ENCODE data around the gene PTPRR. TPM values are rescaled to one million over a fixed set of nuclear protein-coding genes. Genes with fewer than 3 reads are reported as not detected.
"Not testable (repeated sequence)": the region's sequence is repeated elsewhere in the genome, so short reads cannot be mapped to it uniquely, and the experiment has no call there.

The PTPRR gene
- total RNA-seq, 1 experiment from 2014 or later, result 0.59 TPM

DNA sequence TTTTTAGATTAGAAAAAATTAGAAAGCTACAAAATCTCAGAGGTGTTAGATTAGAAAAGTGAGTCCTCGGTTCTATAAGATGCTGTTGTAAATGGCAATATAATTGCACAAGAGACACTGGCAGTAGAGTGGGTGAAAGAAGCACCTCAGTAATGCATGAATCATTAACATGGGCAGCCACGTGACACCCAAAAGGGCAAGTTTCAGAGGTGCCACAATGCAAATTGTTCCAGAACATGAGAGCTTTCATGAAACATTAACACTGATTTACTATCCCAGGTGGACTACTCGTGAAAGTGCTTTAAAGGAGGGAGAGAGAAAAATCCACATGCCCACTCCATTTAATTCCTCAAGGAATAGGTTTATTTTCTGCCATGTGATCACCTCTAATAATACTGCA lies 108.4 kb downstream of the PTPRR start:
- H3K27me3 ChIP-seq (ENCODE audit: control insufficient read depth, insufficient read depth, low read length), result no peaks in the 10 kb centered on the region
- H3K4me3 ChIP-seq (ENCODE audit: insufficient read depth, low read depth, low read length), result no peak overlapping the region
- DNase-seq, result no peak
- H3K36me3 ChIP-seq (replicated peaks; ENCODE audit: control insufficient read depth, insufficient read depth, low read length), result no peaks in the 10 kb centered on the region

DNA sequence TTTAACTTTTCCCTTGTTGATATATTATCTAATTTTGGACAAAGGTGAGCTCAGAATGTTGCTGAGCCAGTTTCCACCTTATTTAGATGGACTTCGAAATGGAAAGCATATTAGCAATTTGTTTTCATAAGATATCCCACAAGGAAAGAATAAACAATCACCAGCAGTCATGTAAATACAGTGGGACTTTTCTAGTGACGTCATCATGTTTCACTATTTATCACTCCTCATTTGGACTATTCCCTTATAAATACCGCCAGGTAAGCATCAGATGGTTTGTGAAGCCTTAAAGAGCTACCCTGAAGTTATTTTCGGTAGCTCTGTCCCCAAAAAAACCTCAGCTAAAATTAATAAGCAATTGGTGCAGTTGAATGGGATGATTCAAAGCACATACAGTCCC lies 110.7 kb downstream of the PTPRR start:
- no peaks in the 10 kb centered on the region for H3K27me3 ChIP-seq (ENCODE audit: control insufficient read depth, insufficient read depth, low read length)
- H3K4me3 ChIP-seq (ENCODE audit: insufficient read depth, low read depth, low read length), result no peak overlapping the region
- DNase-seq, result no peak
- H3K36me3 ChIP-seq (replicated peaks; ENCODE audit: control insufficient read depth, insufficient read depth, low read length), result no peaks in the 10 kb centered on the region

DNA sequence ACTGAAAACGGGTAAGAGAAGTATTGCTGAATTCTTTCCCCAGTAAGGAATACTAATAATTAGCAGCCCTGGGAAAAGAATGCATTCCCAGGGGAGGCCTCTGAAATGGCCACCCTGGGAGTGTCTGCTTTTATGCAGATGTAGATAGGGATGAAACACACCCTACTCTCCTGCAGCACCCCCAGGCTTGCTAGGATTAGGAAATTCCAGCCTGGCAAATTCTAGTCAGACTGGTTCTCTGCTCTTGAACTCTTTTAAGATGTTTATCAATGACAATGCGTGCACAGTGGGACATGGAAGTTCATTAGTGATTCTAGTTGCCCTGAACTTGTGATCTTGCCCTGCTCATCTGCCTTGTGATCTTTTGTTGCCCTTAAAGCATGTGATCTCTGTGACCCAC lies 112.5 kb downstream of the PTPRR start:
- H3K27me3 ChIP-seq (ENCODE audit: control insufficient read depth, insufficient read depth, low read length); DNase-seq; H3K4me3 ChIP-seq (ENCODE audit: insufficient read depth, low read depth, low read length); H3K36me3 ChIP-seq (replicated peaks; ENCODE audit: control insufficient read depth, insufficient read depth, low read length): not testable (repeated sequence)

DNA sequence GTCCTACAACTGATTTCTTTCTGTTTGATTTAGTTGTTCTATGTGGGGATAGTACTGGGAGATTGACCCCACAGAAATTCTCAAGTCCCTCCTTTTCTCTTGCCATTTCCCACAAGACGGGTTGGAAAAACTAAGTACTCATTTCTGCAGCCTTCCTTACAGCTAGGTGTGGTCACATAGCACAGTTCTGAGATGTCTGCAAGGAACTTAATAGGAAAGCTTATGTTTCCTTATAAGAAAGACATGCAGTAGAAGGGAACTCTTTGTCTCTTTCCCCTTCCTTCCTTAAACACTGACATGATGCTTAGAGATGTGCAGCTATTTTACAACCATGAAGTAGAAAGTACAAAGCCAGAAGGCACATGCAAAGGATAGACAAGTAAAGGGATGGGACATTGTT lies 113.7 kb downstream of the PTPRR start:
- DNase-seq, result no peak
- Histone ChIP-seq H3K36me3 (replicated peaks; ENCODE audit: control insufficient read depth, insufficient read depth, low read length) (no peaks in the 10 kb centered on the region), H3K27me3 (ENCODE audit: control insufficient read depth, insufficient read depth, low read length) (no peaks in the 10 kb centered on the region), H3K4me3 (ENCODE audit: insufficient read depth, low read depth, low read length) (no peak overlapping the region)

DNA sequence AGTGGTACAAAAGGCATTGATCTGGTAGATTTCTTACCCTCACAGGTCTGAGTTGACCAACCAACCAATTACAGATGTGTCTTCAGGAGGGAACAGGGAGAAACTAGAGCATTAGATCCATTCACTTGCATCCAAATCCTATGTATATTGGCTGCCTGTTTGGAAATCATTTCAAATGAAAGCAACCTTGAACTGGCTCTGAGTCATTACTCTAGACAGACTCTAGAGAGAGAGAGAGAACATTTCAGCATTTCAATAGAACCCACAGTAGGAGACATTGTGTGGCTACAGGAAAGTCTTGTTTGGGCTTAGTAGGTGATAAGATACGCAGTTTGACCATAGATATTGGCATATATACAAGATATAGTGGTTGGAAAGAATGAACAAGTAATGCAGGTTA lies 114.5 kb downstream of the PTPRR start:
- H3K4me3 ChIP-seq (ENCODE audit: insufficient read depth, low read depth, low read length), result no peak overlapping the region
- no peak for DNase-seq
- no peaks in the 10 kb centered on the region for H3K27me3 ChIP-seq (ENCODE audit: control insufficient read depth, insufficient read depth, low read length)
- H3K36me3 ChIP-seq (replicated peaks; ENCODE audit: control insufficient read depth, insufficient read depth, low read length), result no peaks in the 10 kb centered on the region

DNA sequence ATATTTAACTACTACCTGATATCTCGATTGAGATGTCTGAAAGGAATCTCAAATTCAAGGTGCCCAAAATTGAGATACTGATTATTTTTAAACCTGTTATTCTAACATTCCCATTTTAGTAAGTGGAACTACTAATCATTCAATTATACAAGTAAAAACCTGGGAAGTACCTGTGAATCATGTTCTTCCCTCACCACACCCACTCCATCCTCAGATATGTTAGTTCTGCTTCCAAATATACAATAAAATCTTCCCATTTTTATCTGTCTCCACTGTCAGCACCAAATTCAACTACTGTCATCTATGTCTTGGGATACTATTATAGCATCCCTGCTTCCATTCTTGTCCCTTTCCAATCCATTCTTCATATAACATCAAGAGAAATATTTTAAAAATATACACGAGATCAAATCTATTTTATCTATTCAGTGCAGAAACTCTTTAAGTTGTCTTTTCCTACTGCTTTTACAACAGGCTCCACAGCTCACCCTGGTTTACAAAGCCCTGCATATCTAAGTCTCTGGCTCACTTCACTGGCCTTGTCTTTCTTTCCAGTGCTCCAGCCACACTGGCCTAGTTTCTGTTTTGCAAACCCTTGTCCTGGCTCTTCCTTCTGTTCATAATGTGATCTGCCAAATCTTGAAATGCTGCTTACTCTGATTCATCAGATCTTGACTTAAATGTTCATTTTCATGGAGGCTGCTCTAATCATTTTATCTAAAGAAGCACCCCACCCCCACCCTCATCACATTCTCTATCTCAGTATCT lies 122.3 kb downstream of the PTPRR start:
- Histone ChIP-seq H3K36me3 (replicated peaks; ENCODE audit: control insufficient read depth, insufficient read depth, low read length) (no peaks in the 10 kb centered on the region), H3K4me3 (ENCODE audit: insufficient read depth, low read depth, low read length) (no peak overlapping the region), H3K27me3 (ENCODE audit: control insufficient read depth, insufficient read depth, low read length) (no peaks in the 10 kb centered on the region)
- DNase-seq, result no peak

DNA sequence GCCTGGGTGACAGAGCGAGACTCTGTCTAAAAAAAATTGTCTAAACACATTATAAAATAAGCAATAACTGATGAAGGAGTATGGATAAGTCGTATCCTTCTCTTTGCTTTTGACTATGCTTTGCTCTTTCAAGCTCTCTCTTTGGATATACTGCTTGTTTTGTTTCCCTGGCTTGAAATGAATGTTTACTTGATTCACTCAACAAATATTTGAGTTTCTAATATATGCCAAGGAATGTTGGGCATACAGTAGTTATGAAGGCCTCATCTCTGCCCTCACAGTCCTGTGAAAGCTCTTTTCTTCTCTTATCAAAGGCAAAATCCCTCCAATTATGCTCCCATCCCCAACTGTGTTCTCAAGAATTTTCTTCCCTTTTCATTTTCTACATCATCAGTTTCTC lies 123.5 kb downstream of the PTPRR start:
- DNase-seq, result no peak
- H3K36me3 ChIP-seq (replicated peaks; ENCODE audit: control insufficient read depth, insufficient read depth, low read length), result no peaks in the 10 kb centered on the region
- H3K4me3 ChIP-seq (ENCODE audit: insufficient read depth, low read depth, low read length), result no peak overlapping the region
- no peaks in the 10 kb centered on the region for H3K27me3 ChIP-seq (ENCODE audit: control insufficient read depth, insufficient read depth, low read length)

DNA sequence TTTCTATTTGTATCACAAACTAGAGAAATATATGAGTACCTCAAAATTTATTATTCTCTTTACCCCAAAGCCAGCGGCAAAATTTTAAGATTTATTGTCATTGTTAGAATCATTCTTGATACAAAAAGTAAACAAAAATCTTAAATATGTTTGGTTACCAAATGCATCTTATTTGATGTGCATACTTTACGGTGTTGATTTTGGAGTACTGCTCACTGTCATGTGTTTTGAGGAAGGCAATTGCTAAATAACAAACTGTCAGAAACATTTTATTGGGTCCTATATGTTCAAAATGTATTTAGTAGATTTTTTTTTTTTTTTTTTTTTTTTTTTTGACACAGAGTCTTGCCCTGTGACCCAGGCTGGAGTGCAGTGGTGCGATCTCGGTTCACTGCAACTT lies 124.9 kb downstream of the PTPRR start:
- no peak overlapping the region for H3K4me3 ChIP-seq (ENCODE audit: insufficient read depth, low read depth, low read length)
- no peak for DNase-seq
- no peaks in the 10 kb centered on the region for H3K27me3 ChIP-seq (ENCODE audit: control insufficient read depth, insufficient read depth, low read length)
- H3K36me3 ChIP-seq (replicated peaks; ENCODE audit: control insufficient read depth, insufficient read depth, low read length), result no peaks in the 10 kb centered on the region

DNA sequence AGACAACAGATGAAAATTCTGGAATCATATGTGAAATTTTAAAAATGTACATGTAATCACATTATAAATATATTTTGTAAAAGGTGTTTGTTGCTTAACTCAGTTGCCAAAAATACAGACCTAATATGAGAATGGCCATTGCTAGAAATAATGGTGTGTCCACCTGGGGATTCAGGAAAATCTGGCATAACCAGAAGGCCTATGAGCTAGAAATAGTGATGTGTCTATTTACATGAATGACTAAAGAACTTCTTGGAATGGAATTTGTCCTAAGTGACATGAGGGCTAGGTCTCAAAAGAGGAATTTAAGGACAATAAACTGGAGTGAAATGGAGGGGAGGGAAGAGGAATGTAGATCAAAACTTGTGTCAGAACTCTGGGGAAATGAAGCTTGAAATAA lies 126.4 kb downstream of the PTPRR start:
- no peak for DNase-seq
- H3K27me3 ChIP-seq (ENCODE audit: control insufficient read depth, insufficient read depth, low read length), result no peaks in the 10 kb centered on the region
- H3K36me3 ChIP-seq (replicated peaks; ENCODE audit: control insufficient read depth, insufficient read depth, low read length), result no peaks in the 10 kb centered on the region
- H3K4me3 ChIP-seq (ENCODE audit: insufficient read depth, low read depth, low read length), result no peak overlapping the region

DNA sequence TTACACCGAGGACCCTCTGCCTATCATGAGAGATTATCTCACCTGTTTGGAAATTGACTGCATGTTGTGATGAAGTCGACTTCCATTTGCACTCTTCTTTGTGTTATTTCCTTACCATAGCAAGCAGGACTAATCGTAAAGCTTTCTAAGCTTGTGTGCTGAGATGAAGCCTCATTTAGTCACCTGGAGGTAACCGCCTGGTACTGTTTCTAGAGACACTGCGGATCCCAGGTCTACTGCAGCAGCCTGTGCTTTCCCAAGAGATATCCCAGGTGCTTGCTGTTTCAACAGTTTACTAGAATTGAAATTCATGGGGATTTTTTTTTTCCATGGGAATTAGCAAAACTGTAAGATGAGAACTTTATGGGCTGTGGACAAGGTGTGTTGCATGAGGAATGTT lies 131.8 kb downstream of the PTPRR start:
- H3K27me3 ChIP-seq (ENCODE audit: control insufficient read depth, insufficient read depth, low read length), result no peaks in the 10 kb centered on the region
- no peak overlapping the region for H3K4me3 ChIP-seq (ENCODE audit: insufficient read depth, low read depth, low read length)
- no peaks in the 10 kb centered on the region for H3K36me3 ChIP-seq (replicated peaks; ENCODE audit: control insufficient read depth, insufficient read depth, low read length)
- peak; percentile 5 for DNase-seq

DNA sequence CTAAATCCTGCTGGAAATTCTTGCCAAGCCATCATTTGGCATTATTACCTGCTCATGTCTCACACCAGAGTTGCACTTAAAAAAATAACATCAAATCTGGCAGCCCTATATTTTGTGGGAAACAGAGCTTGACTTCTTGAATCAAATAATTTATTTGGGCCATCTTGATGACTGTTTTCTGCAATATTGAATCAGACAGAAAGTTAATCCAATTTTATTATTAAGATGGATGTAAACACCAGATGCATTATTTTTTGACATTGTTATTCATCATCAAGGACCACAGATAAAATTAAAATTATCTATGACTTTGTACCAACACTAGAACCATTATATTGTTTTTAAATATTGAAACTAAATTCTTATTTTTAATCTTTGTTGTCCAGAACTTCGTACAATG lies 132.9 kb downstream of the PTPRR start:
- Histone ChIP-seq H3K27me3 (ENCODE audit: control insufficient read depth, insufficient read depth, low read length) (no peaks in the 10 kb centered on the region), H3K36me3 (replicated peaks; ENCODE audit: control insufficient read depth, insufficient read depth, low read length) (no peaks in the 10 kb centered on the region), H3K4me3 (ENCODE audit: insufficient read depth, low read depth, low read length) (no peak overlapping the region)
- no peak for DNase-seq

DNA sequence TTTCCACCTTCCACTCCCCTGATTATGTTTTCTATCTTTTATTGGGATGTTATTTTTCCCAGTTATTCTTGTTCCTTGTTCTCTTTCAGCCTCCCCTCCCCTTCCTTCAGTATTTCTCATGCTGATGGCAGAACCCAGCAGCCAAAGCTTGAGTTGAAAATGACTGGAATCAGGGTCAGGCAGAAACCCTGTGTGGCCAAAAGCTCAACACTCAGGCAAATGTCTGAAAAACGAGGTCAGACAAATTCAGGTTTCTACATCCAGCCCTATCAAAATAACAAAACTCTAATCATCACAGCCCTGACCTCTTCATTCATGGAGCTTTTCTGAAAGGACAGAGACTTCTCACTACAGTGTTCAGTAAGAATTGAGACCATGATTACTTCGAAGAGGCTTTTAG lies 134.6 kb downstream of the PTPRR start:
- peak; percentile 9 for DNase-seq
- no peaks in the 10 kb centered on the region for H3K27me3 ChIP-seq (ENCODE audit: control insufficient read depth, insufficient read depth, low read length)
- H3K36me3 ChIP-seq (replicated peaks; ENCODE audit: control insufficient read depth, insufficient read depth, low read length), result no peaks in the 10 kb centered on the region
- H3K4me3 ChIP-seq (ENCODE audit: insufficient read depth, low read depth, low read length), result no peak overlapping the region

DNA sequence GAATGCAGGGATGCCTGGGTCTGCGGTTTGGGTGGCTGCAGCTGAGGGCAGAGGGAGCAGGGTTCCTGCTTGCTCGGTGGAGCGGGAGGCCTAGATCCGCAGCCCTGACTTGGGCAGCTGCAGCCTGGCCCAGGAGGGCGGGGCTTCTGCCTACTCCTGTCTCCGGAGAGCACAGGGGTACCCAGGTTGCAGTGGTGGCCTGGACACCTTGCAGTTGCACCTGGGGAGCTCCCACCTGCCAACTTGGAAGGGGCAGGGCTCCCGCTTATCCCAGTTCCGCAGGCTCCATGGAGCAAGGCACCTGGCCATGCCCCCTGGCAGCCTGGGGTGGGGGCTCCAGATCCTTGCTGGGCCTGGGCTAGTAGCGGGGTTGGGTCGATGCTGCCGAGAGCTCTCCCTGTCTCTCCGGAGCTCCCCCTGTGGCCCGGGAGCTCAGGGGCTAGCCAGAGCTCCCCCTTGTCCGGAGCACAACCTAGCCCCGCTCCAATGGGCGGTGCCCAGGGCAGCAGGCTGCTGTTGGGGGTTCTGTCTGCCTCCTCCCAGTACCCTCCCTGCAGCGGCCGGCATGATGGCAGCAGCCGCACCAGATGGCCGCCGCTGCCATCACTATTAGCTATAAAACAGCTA lies 136.4 kb downstream of the PTPRR start:
- no peak overlapping the region for H3K4me3 ChIP-seq (ENCODE audit: insufficient read depth, low read depth, low read length)
- peak; percentile 38 for DNase-seq
- no peaks in the 10 kb centered on the region for H3K36me3 ChIP-seq (replicated peaks; ENCODE audit: control insufficient read depth, insufficient read depth, low read length)
- H3K27me3 ChIP-seq (ENCODE audit: control insufficient read depth, insufficient read depth, low read length), result no peaks in the 10 kb centered on the region

DNA sequence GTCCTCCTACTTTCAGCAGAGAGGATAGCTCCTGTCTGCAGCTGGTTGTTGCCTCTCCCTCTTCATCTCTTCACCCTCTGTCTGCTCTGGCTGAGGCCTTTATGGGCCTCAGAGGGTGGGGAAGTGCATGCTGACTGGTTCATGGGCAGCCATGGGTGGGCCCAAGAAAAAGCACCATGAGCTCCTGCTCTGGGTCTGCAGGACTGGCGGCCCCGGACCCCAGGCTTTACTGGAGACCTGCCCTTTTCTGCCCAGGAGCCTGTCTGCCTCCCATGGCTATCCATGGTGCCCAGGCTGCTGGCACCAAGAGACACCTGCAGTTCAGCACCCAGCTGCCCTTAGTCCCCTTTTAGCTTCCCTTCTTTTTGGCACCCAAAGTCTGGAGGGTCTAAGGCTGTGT lies 137.1 kb downstream of the PTPRR start:
- no peak overlapping the region for H3K4me3 ChIP-seq (ENCODE audit: insufficient read depth, low read depth, low read length)
- no peak for DNase-seq
- H3K27me3 ChIP-seq (ENCODE audit: control insufficient read depth, insufficient read depth, low read length), result no peaks in the 10 kb centered on the region
- no peaks in the 10 kb centered on the region for H3K36me3 ChIP-seq (replicated peaks; ENCODE audit: control insufficient read depth, insufficient read depth, low read length)

DNA sequence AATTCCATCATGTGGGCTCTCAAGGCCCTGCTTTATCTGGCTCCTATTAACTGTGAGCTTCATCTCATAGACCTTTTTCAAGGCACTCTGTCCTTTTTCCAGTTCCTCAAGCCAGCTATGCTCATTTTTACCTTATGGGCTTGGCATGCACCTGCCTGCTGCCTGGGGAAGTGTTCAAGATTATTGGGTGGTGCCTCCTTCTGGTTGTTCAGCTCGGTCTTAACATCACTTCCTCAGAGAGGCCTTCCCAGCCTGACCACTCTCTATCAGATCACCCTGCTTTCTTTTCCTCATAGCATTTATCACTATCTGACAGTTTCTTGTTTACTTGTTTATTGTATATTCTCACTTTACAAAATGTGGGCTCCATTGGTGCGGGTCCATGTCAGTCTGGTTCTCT lies 141.3 kb downstream of the PTPRR start:
- no peak for DNase-seq
- Histone ChIP-seq H3K4me3 (ENCODE audit: insufficient read depth, low read depth, low read length) (no peak overlapping the region), H3K36me3 (replicated peaks; ENCODE audit: control insufficient read depth, insufficient read depth, low read length) (no peaks in the 10 kb centered on the region), H3K27me3 (ENCODE audit: control insufficient read depth, insufficient read depth, low read length) (no peaks in the 10 kb centered on the region)

Measured in H7 (cell line).